Measurements from ENCODE around the gene MAGI3. TPM values are rescaled to one million over a fixed set of nuclear protein-coding genes. Genes with fewer than 3 reads are reported as not detected.
"Not testable (repeated sequence)": the region's sequence is repeated elsewhere in the genome, so short reads cannot be mapped to it uniquely, and the experiment has no call there.

Gene MAGI3
- total and polyA plus RNA-seq, 8 donors = 4.6 to 24.2 (median 15.6) TPM

DNA sequence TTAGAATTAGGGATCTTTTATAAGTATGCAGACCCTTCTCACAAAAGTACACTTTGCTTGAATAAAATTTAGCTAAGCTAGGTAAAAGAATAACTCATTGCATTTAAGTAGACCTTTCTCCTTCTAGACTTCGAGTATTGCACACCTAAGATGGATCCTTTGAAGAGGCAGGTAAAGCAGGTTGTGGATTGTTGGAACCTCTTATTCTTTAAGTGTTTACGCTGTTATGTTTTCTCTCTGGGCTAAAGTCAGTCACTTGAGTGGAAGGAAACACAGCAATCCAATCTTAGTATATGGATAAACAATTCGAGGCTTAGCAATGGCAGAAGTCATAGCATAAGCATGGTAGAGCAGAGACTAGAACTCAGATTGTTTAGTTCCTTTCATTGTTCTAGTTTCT is 11.4 kb downstream of the MAGI3 start:
- no peak overlapping the region for H3K4me3 ChIP-seq
- ATAC-seq = no peak
- WGBS, 2 donors = 71 to 77% methylated on average over 3 of the region's 3 CpGs

DNA sequence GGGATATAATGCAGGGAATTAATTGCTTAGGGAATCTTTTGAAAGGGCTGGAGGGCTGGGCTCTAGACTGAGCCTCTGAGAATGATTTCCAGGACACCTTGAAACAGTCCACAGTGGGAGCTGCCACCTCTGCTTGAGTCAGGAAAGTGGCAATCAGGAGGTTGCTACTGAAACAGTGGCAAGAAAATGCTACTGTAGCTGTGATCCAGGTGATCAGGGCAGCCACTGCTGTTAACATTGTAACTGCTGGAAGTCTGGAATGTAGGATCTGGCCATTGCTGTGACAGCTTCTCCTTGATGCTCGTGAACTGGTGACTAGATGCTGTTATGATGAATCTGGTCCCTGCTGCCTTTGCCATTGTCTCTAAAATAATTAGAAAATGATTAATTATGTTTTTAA is 12.8 kb downstream of the MAGI3 start:
- FAIRE-seq = no peak
- peaks cover 27 to 43% (median 28%) of the 10 kb centered on the region in 3 donors for H3K4me1 ChIP-seq
- peak in 1 of 4 donors; percentile 35 for ATAC-seq

More for the DNA sequence above, 11.4 kb downstream of the MAGI3 start:
- DNase-seq (no peak), FAIRE-seq (no peak)
- Histone ChIP-seq H3K36me3 (no peaks in the 10 kb centered on the region), H3K27ac (no peak overlapping the region), H3K9me3 (no peaks in the 10 kb centered on the region), H3K27me3 (no peaks in the 10 kb centered on the region), H3K4me1 (peaks cover 25 to 40% (median 29%) of the 10 kb centered on the region in 3 donors)
- TF ChIP-seq, protein P1, sequence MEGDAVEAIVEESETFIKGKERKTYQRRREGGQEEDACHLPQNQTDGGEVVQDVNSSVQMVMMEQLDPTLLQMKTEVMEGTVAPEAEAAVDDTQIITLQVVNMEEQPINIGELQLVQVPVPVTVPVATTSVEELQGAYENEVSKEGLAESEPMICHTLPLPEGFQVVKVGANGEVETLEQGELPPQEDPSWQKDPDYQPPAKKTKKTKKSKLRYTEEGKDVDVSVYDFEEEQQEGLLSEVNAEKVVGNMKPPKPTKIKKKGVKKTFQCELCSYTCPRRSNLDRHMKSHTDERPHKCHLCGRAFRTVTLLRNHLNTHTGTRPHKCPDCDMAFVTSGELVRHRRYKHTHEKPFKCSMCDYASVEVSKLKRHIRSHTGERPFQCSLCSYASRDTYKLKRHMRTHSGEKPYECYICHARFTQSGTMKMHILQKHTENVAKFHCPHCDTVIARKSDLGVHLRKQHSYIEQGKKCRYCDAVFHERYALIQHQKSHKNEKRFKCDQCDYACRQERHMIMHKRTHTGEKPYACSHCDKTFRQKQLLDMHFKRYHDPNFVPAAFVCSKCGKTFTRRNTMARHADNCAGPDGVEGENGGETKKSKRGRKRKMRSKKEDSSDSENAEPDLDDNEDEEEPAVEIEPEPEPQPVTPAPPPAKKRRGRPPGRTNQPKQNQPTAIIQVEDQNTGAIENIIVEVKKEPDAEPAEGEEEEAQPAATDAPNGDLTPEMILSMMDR (IDR thresholded peaks at IDR 0.05) = no peak
- intact Hi-C loops (cut with DNase I) = no loop called here

DNA sequence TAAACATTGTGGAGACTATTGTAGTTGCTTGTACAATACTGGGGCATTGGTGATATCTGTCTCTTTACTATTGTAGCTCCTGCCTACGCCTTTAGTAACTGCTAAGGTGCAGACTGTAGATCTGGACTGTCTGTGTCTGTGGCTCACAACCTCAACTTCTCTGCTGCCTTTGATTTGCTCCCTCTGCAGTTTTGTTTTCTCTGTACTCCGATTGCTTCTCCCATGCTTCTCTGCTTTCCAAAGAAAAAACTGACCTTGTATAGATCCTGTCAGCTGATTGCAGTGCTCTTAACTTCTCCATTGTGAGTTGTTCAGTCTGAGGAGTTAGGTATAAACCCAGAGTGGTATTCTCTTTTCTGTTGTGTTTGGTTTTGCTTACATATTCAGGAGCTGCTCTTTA is 15.3 kb downstream of the MAGI3 start:
- intact Hi-C loops (cut with DNase I) = no loop called here
- no peaks in the 10 kb centered on the region for H3K9me3 ChIP-seq
- no peaks in the 10 kb centered on the region for H3K36me3 ChIP-seq
- peaks cover 17 to 24% (median 21%) of the 10 kb centered on the region in 3 donors for H3K4me1 ChIP-seq
- H3K27me3 ChIP-seq = no peaks in the 10 kb centered on the region
- ATAC-seq (peak; percentile 39 to 71 (median 58)), DNase-seq (no peak), FAIRE-seq (no peak)
- no peak overlapping the region for H3K4me3 ChIP-seq
- H3K27ac ChIP-seq = no peak overlapping the region
- TF ChIP-seq, protein P1 (IDR thresholded peaks at IDR 0.05) = no peak
- WGBS, 2 donors = 43 to 44% methylated on average over 2 of the region's 2 CpGs

More for the DNA sequence above, 12.8 kb downstream of the MAGI3 start:
- intact Hi-C loops (cut with DNase I) = no loop called here
- Histone ChIP-seq H3K4me3 (no peak overlapping the region), H3K27me3 (no peaks in the 10 kb centered on the region), H3K36me3 (no peaks in the 10 kb centered on the region), H3K9me3 (no peaks in the 10 kb centered on the region), H3K27ac (no peak overlapping the region)
- 39 to 43% methylated on average over 1 of the region's 1 CpG for WGBS, 2 donors
- no peak for DNase-seq
- TF ChIP-seq, protein P1 (IDR thresholded peaks at IDR 0.05) = no peak

DNA sequence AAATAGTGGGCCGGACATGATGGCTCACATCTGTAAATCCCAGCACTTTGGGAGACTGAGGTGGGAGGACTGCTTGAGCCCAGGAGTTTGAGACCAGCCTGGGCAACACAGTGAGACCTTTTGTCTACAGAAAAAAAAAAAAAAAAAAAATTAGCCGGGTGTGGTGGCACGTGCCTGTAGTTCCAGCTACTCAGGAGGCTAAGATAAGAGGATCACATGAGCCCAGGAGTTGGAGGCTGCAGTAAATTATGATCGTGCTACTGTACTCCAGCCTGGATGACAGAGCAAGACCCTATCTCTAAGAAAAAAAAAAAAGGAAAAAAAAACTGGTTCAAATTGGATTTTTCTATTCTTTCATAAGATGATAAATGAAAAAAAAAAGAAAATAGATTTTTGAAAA is 15.8 kb downstream of the MAGI3 start:
- WGBS, 2 donors = 70 to 71% methylated on average over 4 of the region's 4 CpGs
- FAIRE-seq; intact Hi-C loops (cut with DNase I); ATAC-seq; H3K27ac ChIP-seq; H3K27me3 ChIP-seq; H3K4me3 ChIP-seq; H3K9me3 ChIP-seq; H3K36me3 ChIP-seq; DNase-seq: not testable (repeated sequence)
- peaks cover 17 to 24% (median 20%) of the 10 kb centered on the region in 3 donors for H3K4me1 ChIP-seq

DNA sequence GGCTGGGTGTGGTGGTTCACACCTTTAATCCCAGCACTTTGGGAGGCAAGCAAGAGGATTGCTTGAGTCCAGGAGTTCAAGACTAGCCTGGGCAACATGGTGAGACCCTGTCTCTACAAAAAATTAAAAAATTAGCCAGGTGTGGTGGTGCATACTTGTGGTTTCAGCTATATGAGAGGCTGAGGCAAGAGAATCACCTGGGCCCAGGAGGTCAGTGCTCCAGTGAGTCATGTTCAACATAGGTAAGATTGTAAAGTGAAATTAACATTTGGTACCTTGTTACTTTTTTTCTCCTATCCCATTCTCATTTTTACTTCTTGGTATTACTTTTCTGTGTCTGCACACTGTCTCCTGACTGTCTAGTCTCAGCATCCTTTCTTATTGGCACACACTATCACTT is 19.0 kb downstream of the MAGI3 start:
- no peak overlapping the region for H3K4me3 ChIP-seq
- intact Hi-C loops (cut with DNase I) = no loop called here
- H3K27me3 ChIP-seq = no peaks in the 10 kb centered on the region
- H3K27ac ChIP-seq = no peak overlapping the region
- H3K4me1 ChIP-seq = peaks cover 11 to 19% (median 19%) of the 10 kb centered on the region in 3 donors
- no peak for ATAC-seq
- no peak for FAIRE-seq
- TF ChIP-seq, protein P1 (IDR thresholded peaks at IDR 0.05) = no peak
- no peak for DNase-seq
- no peaks in the 10 kb centered on the region for H3K9me3 ChIP-seq
- H3K36me3 ChIP-seq = no peaks in the 10 kb centered on the region

DNA sequence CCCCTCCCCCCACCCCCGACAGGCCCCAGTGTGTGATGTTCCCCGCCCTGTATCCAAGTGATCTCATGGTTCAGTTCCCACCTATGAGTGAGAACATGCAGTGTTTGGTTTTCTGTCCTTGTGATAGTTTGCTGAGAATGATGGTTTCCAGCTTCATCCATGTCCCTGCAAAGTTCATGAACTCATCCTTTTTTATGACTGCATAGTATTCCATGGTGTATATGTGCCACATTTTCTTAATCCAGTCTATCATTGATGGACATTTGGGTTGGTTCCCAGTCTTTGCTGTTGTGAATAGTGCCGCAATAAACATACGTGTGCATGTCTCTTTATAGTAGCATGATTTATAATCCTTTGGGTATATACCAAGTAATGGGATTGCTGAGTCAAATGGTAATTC is 21.7 kb downstream of the MAGI3 start:
- WGBS, 2 donors = 98% methylated on average over 4 of the region's 4 CpGs
- H3K27ac ChIP-seq; ATAC-seq; H3K36me3 ChIP-seq; FAIRE-seq; intact Hi-C loops (cut with DNase I); H3K9me3 ChIP-seq; DNase-seq; H3K27me3 ChIP-seq; H3K4me3 ChIP-seq: not testable (repeated sequence)
- peaks cover 6 to 19% (median 15%) of the 10 kb centered on the region in 3 donors for H3K4me1 ChIP-seq

Data from pancreas (tissue), 10 donors.